GM12892 (cell line): ENCODE data around the gene CYB5B.

ENCODE experiments used
- POLR2A ChIP-seq: IDR thresholded peaks from 2 replicates; pipeline ENCODE4 v1.6.1; 2011; ENCODE audit warnings: low read depth, low read length, control low read depth
- POLR2AphosphoS5 ChIP-seq: IDR thresholded peaks from 2 replicates; pipeline ENCODE4 v1.6.1; 2011; ENCODE audit warnings: low read depth, low read length, control low read depth
- TAF1 ChIP-seq: IDR thresholded peaks from 2 replicates; pipeline ENCODE4 v1.6.1; 2011; ENCODE audit warnings: low read depth, mild to moderate bottlenecking, control low read depth, low read length, borderline replicate concordance

DNA sequence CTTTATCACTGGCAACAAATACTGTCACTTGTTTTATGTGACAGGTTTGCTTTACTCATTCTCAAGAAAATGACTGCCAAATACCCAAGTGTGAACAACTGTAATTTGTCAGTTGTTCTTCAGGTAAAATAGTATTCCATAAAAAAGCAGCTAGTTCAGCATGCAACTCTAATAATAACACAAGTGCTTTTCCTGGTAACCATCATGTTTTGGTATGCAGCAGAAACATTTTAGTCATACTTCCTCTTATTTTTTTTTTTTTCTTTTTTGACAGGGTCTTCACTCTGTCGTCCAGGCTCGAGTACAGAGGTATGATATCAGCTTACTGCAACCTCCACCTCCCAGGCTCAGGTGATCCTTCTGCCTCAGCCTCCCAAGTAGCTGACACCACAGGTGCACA lies 43.2 kb upstream of the CYB5B start:
- no peak for TF ChIP-seq POLR2A
- no peak for TF ChIP-seq POLR2AphosphoS5
- no peak for TF ChIP-seq TAF1
